Limb (tissue), 2 donors: ENCODE measurements around the gene TCEANC2.

Experiments
- DNase-seq, 2 donors: peaks; one replicate each; pipeline ENCODE4 v3.0.0-alpha.2; 2016; ENCODE audit errors: extremely low spot score in 2 of 2

Gene TCEANC2

GRCh38 chr1:54135436-54136120 lies 82.2 kb downstream of the TCEANC2 start:
- DNase-seq: no peak

GRCh38 chr1:54136269-54136896 lies 83.0 kb downstream of the TCEANC2 start:
- no peak for DNase-seq

- no peak for DNase-seq
These were observed 83.6 kb downstream of the TCEANC2 start for GRCh38 chr1:54136963-54137533.

- peak in 1 of 2 donors; percentile 67 for DNase-seq
These were observed 84.2 kb downstream of the TCEANC2 start for GRCh38 chr1:54137534-54138061.

- DNase-seq: no peak
These were observed 85.6 kb downstream of the TCEANC2 start for GRCh38 chr1:54138994-54139393.

- DNase-seq: no peak
These were observed 86.3 kb downstream of the TCEANC2 start for GRCh38 chr1:54139711-54140110.

GRCh38 chr1:54142146-54142900 lies 88.9 kb downstream of the TCEANC2 start:
- DNase-seq: no peak

GRCh38 chr1:54144366-54144765 lies 91.0 kb downstream of the TCEANC2 start:
- DNase-seq: no peak

GRCh38 chr1:54149734-54150133 lies 96.3 kb downstream of the TCEANC2 start:
- DNase-seq: no peak

- no peak for DNase-seq
These were observed 97.6 kb downstream of the TCEANC2 start for GRCh38 chr1:54151013-54151412.

- no peak for DNase-seq
These were observed 99.3 kb downstream of the TCEANC2 start, which contains the start of gene CDCP2 for GRCh38 chr1:54152696-54153095. CDCP2 (minus strand) TSS chr1:54153000; CDS start chr1:54152922, 78 bp downstream.

- no peak for DNase-seq
These were observed 100.4 kb downstream of the TCEANC2 start for GRCh38 chr1:54153535-54154439.
